ENCODE data around the gene FSCB. TPM values are rescaled to one million over a fixed set of nuclear protein-coding genes. Genes with fewer than 3 reads are reported as not detected.

The FSCB gene, protein sequence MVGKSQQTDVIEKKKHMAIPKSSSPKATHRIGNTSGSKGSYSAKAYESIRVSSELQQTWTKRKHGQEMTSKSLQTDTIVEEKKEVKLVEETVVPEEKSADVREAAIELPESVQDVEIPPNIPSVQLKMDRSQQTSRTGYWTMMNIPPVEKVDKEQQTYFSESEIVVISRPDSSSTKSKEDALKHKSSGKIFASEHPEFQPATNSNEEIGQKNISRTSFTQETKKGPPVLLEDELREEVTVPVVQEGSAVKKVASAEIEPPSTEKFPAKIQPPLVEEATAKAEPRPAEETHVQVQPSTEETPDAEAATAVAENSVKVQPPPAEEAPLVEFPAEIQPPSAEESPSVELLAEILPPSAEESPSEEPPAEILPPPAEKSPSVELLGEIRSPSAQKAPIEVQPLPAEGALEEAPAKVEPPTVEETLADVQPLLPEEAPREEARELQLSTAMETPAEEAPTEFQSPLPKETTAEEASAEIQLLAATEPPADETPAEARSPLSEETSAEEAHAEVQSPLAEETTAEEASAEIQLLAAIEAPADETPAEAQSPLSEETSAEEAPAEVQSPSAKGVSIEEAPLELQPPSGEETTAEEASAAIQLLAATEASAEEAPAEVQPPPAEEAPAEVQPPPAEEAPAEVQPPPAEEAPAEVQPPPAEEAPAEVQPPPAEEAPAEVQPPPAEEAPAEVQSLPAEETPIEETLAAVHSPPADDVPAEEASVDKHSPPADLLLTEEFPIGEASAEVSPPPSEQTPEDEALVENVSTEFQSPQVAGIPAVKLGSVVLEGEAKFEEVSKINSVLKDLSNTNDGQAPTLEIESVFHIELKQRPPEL
- total RNA-seq (2014; rRNA removed; shearing (Covaris generic)) = not detected in 2 replicates

DNA sequence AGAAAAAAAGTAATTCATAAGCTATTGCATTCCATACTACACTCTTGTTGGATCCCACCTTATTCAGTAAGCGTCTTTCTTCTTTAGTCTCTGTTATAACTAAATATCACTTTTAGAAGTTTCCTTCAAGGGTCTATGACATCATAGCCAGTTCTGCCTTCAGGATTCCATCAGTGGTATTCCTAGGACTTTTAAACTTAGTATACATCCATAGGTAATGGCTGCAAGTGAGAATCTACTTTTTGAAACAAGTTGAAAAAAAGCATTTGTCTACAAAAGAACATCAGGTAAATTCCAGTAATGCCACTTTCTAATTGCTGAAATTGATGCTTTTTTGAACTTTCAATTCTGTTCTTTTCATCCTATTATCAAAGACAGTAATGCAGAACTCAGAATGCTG is at the start of gene FSCB:
TSS of gene FSCB (minus strand) at position 101 of the 400 bp plus-strand sequence. CDS start 296 bp downstream, outside the sequence.

All from A375 (cell line).